Neutrophil (primary cell): ENCODE results near the gene GRIK3.
"Not testable (repeated sequence)": the region's sequence is repeated elsewhere in the genome, so short reads cannot be mapped to it uniquely, and the experiment has no call there.

Experiments used
- H3K27ac ChIP-seq: fragments of 200-600 bp; sonication (generic); 2 replicates; pipeline ENCODE4 v1.5.1; 2016; ENCODE audit warnings: mild to moderate bottlenecking, moderate library complexity
- H3K27me3 ChIP-seq: fragments of 200-600 bp; sonication (generic); 2 replicates; pipeline ENCODE4 v1.6.0; 2016; ENCODE audit warnings: mild to moderate bottlenecking
- H3K36me3 ChIP-seq: fragments of 200-600 bp; sonication (generic); 2 replicates; pipeline ENCODE4 v1.5.1; 2017
- H3K4me1 ChIP-seq, 2 experiments: fragments of 200-600 bp in 1 of 2; sonication (generic) in 1 of 2; 1 replicate in 1 of 2; 2 replicates in 1 of 2; pipeline versions ENCODE4 v1.5.1 to v1.6.1; 2013 to 2016; ENCODE audit warnings: low read depth in 1 of 2, low read length in 1 of 2, mild to moderate bottlenecking in 1 of 2, moderate library complexity in 1 of 2; ENCODE audit not compliant: control insufficient read depth in 1 of 2, insufficient read depth in 1 of 2
- H3K4me3 ChIP-seq, 2 experiments: fragments of 200-600 bp in 1 of 2; sonication (generic) in 1 of 2; 1 replicate in 1 of 2; 2 replicates in 1 of 2; pipeline ENCODE4 v1.5.1; 2013 to 2016; ENCODE audit warnings: low read depth in 1 of 2, low read length in 1 of 2, mild to moderate bottlenecking in 1 of 2, moderate library complexity in 1 of 2
- H3K9me3 ChIP-seq: fragments of 200-600 bp; sonication (generic); 2 replicates; pipeline ENCODE4 v1.5.1; 2016
- TF ChIP-seq, protein P1 (sequence below): fragments of 200-600 bp; sonication (generic); IDR thresholded peaks from 2 replicates; pipeline ENCODE4 v1.5.1; 2016; ENCODE audit warnings: antibody characterized with exemption

GRIK3 gene

DNA sequence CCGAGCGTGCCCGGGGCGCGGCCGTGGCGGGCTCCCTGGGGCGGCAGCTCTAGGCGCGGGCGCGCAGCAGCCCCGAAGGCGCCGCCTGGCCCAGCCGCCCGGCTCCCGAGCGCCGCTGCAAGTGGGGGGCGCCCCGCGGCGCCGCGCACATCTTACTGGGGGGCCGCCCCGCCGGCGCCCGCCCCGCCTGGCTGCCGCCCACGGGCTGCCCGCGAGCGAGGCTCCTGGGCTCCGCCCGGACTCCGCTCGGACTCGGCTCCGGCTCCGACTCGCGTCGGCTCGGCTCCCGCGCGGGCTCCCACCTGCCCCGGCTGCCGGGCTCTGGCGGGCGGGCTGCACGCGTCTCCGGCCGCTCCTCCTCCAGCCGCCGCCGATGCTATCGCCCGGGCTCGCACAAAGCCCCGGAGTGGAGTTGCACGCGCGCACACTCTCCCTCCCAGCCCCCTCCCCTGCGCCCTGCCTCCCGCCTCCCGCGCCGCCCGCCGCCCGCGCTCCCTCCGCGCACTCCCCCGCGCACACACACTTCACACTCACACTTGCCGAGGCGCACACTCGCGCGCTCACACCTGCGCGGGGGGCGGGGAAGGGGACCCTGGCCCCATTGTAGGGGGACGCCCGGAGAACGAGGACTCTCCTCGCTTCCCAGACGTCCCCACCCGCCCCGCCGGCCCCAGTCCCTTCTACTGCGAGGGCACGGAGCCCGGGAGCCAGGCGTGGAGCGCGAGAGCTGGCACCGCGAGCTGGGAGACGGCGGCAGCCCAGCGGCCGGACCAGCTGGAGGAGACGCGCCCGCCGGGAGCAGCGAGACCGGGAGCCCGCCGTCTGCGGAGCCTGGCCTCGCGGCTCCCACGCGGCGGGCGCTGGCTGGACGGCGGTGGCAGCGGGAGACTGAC lies at the start of gene GRIK3:
Gene GRIK3 (minus strand): TSS at position 395 of the 893 bp plus-strand sequence. CDS start 407 bp downstream, outside the sequence.
- Histone ChIP-seq H3K36me3 (no peaks in the 10 kb centered on the region), H3K4me3 (no peak within 1 kb of the TSS), H3K27ac (no peak within 1 kb of the TSS), H3K4me1 (no peaks in the 10 kb centered on the region), H3K27me3 (peaks cover 100% of the 10 kb centered on the region), H3K9me3 (no peaks in the 10 kb centered on the region)
- TF ChIP-seq, protein P1, sequence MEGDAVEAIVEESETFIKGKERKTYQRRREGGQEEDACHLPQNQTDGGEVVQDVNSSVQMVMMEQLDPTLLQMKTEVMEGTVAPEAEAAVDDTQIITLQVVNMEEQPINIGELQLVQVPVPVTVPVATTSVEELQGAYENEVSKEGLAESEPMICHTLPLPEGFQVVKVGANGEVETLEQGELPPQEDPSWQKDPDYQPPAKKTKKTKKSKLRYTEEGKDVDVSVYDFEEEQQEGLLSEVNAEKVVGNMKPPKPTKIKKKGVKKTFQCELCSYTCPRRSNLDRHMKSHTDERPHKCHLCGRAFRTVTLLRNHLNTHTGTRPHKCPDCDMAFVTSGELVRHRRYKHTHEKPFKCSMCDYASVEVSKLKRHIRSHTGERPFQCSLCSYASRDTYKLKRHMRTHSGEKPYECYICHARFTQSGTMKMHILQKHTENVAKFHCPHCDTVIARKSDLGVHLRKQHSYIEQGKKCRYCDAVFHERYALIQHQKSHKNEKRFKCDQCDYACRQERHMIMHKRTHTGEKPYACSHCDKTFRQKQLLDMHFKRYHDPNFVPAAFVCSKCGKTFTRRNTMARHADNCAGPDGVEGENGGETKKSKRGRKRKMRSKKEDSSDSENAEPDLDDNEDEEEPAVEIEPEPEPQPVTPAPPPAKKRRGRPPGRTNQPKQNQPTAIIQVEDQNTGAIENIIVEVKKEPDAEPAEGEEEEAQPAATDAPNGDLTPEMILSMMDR = no peak

DNA sequence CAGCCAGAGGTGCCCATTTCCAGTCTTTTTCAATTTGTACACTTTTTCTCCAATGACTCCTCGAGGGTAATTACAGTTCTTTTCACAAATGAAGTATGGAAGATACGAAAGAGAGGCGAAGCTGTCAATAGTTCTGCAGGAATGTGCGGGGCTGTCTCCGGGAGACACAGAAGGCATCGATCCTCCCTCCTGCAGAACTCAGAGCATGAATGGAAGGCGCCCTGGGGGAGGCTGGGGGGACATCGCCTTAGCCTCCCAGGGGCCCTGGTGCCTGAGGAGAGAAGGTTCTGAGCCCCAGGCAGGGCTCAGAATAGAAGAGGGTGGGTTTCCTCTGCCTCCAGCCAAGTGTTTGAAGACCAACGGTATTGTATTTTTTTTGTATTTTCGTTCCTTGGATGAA lies 49.7 kb upstream of the GRIK3 start:
- Histone ChIP-seq H3K4me1 (no peaks in the 10 kb centered on the region), H3K4me3 (no peak overlapping the region), H3K9me3 (no peaks in the 10 kb centered on the region), H3K27me3 (no peaks in the 10 kb centered on the region), H3K27ac (no peak overlapping the region), H3K36me3 (no peaks in the 10 kb centered on the region)
- TF ChIP-seq, protein P1 = no peak

DNA sequence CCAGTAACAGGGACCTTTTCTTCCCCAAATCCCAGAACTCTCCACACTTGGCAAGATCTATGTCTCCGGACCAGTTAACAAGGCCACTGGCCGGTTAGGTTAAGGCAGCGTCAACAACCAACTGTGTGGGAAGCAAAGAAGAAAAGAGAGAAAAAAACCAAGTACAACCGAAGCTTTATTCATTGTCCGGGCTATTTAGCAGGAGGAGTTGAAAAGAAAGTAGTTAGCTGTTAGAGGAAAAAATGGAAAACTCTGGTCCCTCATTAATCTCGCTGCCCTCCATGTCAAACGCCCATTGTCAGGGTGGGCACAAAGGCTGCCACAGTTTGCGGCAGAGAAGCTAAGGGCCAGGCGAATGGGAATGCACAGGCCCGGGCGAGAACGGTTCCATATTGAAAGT lies 49.3 kb upstream of the GRIK3 start:
- TF ChIP-seq, protein P1 = no peak
- Histone ChIP-seq H3K27ac (no peak overlapping the region), H3K27me3 (no peaks in the 10 kb centered on the region), H3K36me3 (no peaks in the 10 kb centered on the region), H3K9me3 (no peaks in the 10 kb centered on the region), H3K4me3 (no peak overlapping the region), H3K4me1 (no peaks in the 10 kb centered on the region)

DNA sequence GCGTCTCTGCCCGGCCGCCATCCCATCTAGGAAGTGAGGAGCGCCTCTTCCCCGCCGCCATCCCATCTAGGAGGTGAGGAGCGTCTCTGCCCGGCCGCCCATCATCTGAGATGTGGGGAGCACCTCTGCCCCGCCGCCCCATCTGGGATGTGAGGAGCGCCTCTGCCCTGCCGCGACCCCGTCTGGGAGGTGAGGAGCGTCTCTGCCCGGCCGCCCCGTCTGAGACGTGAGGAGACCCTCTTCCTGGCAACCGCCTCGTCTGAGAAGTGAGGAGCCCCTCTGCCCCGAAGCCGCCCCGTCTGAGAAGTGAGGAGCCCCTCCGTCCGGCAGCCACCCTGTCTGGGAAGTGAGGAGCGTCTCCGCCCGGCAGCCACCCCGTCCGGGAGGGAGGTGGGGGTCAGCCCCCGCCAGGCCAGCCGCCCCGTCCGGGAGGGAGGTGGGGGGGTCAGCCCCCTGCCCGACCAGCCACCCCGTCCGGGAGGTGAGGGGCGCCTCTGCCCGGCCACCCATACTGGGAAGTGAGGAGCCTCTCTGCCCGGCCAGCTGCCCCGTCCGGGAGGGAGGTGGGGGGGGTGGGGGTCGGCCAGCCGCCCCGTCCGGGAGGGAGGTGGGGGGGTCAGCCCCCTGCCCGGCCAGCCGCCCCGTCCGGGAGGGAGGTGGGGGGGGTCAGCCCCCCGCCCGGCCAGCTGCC lies 46.1 kb upstream of the GRIK3 start:
- not testable (repeated sequence) for H3K27ac ChIP-seq, H3K27me3 ChIP-seq

DNA sequence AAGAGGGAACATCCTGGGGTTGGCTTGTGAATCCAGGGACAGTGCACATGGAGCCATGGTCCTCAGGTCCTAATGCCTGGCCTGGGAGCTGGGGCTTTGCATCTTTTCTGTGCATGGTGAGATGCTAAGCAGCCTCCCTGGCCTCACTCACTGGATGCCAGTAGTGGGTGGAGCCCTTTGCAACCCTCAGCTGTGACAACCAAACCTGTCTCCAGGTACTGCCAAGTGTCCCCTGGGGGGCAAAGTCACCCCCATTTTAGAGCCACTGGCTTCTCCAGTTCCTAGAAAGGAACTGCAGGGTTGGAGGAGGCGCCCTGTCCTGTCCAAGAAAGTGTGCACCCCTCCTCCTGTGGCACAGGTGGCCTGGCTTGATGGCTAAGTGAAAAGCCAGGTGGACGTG lies 44.6 kb upstream of the GRIK3 start:
- no peaks in the 10 kb centered on the region for H3K27me3 ChIP-seq
- H3K27ac ChIP-seq = no peak overlapping the region
- no peaks in the 10 kb centered on the region for H3K4me1 ChIP-seq
- no peaks in the 10 kb centered on the region for H3K9me3 ChIP-seq
- H3K36me3 ChIP-seq = no peaks in the 10 kb centered on the region
- TF ChIP-seq, protein P1 = no peak
- H3K4me3 ChIP-seq = no peak overlapping the region

More for the DNA sequence above, 46.1 kb upstream of the GRIK3 start:
- H3K4me3 ChIP-seq, H3K4me1 ChIP-seq, H3K9me3 ChIP-seq, H3K36me3 ChIP-seq: not testable (repeated sequence)

DNA sequence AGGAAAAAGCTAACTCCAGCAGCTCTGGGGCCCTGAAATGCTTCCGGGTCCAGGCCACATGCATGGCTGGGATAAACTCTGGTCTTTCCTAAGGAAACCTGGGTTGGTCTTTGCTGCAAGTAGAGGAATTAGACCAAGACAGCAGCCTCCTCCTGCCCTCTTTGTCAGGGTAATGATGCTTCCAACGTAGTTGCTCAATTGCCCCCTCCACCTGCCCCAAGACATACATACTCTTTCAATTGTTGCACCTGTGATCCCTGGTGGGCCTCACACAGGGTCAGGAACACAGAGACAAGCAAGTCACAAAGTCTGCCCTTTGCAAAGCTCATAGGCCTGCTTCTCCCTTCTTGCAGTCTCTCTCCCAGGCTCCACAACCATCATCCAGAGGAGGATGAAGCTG lies 41.9 kb upstream of the GRIK3 start:
- Histone ChIP-seq H3K27me3 (peaks cover 4% of the 10 kb centered on the region), H3K36me3 (no peaks in the 10 kb centered on the region), H3K27ac (no peak overlapping the region), H3K9me3 (no peaks in the 10 kb centered on the region), H3K4me1 (no peaks in the 10 kb centered on the region), H3K4me3 (no peak overlapping the region)
- TF ChIP-seq, protein P1 = no peak
